Natural killer cell (primary cell): ENCODE results near the gene MTARC2. TPM values are rescaled to one million over a fixed set of nuclear protein-coding genes. Genes with fewer than 3 reads are reported as not detected.
A peak's percentile ranks its signal among the peaks of the same experiment; 100 is the strongest.
"Not testable (repeated sequence)": the region's sequence is repeated elsewhere in the genome, so short reads cannot be mapped to it uniquely, and the experiment has no call there.

Experiments used
- ATAC-seq, 3 donors: fragments of 150-1000 bp in 2 of 3; fragments of 200-7000 bp in 1 of 3; cut with Tn5 transposase; 1 replicate in 1 of 3; 2 replicates in 2 of 3; pipeline ENCODE4 v1.10.0; 2021; ENCODE audit warnings: mild to moderate bottlenecking in 2 of 3, moderate library complexity in 2 of 3
- DNase-seq, 2 donors: peaks; one replicate each; pipeline versions ENCODE4 v3.0.0 to v3.0.0-alpha.2; 2013 to 2021; ENCODE audit warnings: mixed read lengths in 1 of 2
- H3K27ac ChIP-seq: one replicate; pipeline ENCODE4 v1.5.1; 2013; ENCODE audit warnings: mild to moderate bottlenecking, low read length
- H3K27me3 ChIP-seq: one replicate; pipeline ENCODE4 v1.6.1; 2013; ENCODE audit warnings: low read length; ENCODE audit not compliant: control insufficient read depth, insufficient read depth
- H3K36me3 ChIP-seq: one replicate; pipeline ENCODE4 v1.6.1; 2013; ENCODE audit warnings: low read length; ENCODE audit not compliant: control insufficient read depth, insufficient read depth
- H3K4me1 ChIP-seq: one replicate; pipeline ENCODE4 v1.6.1; 2013; ENCODE audit warnings: low read length; ENCODE audit not compliant: control insufficient read depth, insufficient read depth
- H3K4me3 ChIP-seq: one replicate; pipeline ENCODE4 v1.5.1; 2013; ENCODE audit warnings: low read length
- H3K9me3 ChIP-seq: one replicate; pipeline ENCODE4 v1.6.1; 2013; ENCODE audit warnings: low read length; ENCODE audit not compliant: control insufficient read depth, insufficient read depth
- H3K27ac Mint-ChIP-seq, 2 donors: one replicate each; pipeline ENCODE4 v1.8.0; 2022; ENCODE audit warnings: mild to moderate bottlenecking in 2 of 2, mixed read lengths in 2 of 2, moderate library complexity in 1 of 2
- H3K27me3 Mint-ChIP-seq, 2 donors: one replicate each; pipeline ENCODE4 v1.8.0; 2022; ENCODE audit warnings: low read depth in 2 of 2, mixed read lengths in 2 of 2
- H3K36me3 Mint-ChIP-seq: one replicate; pipeline ENCODE4 v1.8.0; 2022; ENCODE audit warnings: mixed read lengths
- H3K4me1 Mint-ChIP-seq, 2 donors: one replicate each; pipeline ENCODE4 v1.8.0; 2022; ENCODE audit warnings: mixed read lengths in 2 of 2
- H3K4me3 Mint-ChIP-seq: one replicate; pipeline ENCODE4 v1.8.0; 2022; ENCODE audit warnings: mild to moderate bottlenecking, moderate library complexity, mixed read lengths
- H3K9me3 Mint-ChIP-seq, 2 donors: one replicate each; pipeline ENCODE4 v1.8.0; 2022; ENCODE audit warnings: mixed read lengths in 2 of 2
- WGBS: methylation state at CpG from one replicate; pipeline ENCODE4 v1.1.7; 2013; ENCODE audit warnings: missing lambda C conversion rate; ENCODE audit not compliant: insufficient coverage; 5-methylcytosine and 5-hydroxymethylcytosine counted together
- intact Hi-C: fragments of 100-400 bp; cut with micrococcal nuclease; formaldehyde crosslinking; loops from one replicate; pipeline ENCODE4 v1.14.2; 2022
- total RNA-seq, 4 donors: library from RNA; stranded (reverse); fragments of 120-200 nt in 1 of 4; gene quantifications; one replicate each; pipeline versions ENCODE4 v1.2.3 to v1.2.4, GENCODE V29; 2013 to 2022
- TF ChIP-seq, protein P1 (sequence below): fragments of 200-600 bp; IDR thresholded peaks from one replicate; pipeline ENCODE4 v1.8.0; 2022; ENCODE audit warnings: antibody characterized with exemption

Gene MTARC2
- total RNA-seq, 3 donors from 2014 or later (not counting 1 experiment from before 2014, with no cell fraction given): 0.33 to 1.7 (median 0.45) TPM

DNA sequence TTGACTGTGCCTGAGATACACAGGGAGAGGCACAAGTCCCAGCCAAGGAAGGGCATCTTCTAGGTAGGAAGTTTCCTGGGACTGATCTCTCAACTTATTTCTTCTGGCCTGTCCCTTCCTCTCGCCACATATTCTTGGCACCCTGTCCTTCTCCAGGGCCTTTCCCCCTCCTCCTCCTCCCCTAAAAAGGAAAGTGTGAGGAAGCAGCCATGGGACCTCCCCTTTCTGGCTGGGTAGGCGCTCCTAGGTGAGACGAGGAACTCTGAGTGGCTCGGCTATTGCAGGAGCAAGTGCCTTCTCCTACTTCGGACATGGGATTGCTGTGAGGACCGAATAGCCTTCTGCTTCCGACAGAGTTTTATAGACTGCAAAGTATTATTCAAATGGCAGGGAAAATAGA is 15.5 kb upstream of the MTARC2 start:
- Mint-ChIP-seq H3K27me3 (peaks cover 5 to 12% of the 10 kb centered on the region in 2 donors), H3K4me3 (peak overlapping the region; percentile 41), H3K9me3 (no peaks in the 10 kb centered on the region), H3K36me3 (no peaks in the 10 kb centered on the region), H3K27ac (peak overlapping the region; percentile 24 to 71), H3K4me1 (peaks cover 9 to 10% of the 10 kb centered on the region in 2 donors)
- H3K36me3 ChIP-seq: no peaks in the 10 kb centered on the region
- ATAC-seq: no peak
- TF ChIP-seq, protein P1, sequence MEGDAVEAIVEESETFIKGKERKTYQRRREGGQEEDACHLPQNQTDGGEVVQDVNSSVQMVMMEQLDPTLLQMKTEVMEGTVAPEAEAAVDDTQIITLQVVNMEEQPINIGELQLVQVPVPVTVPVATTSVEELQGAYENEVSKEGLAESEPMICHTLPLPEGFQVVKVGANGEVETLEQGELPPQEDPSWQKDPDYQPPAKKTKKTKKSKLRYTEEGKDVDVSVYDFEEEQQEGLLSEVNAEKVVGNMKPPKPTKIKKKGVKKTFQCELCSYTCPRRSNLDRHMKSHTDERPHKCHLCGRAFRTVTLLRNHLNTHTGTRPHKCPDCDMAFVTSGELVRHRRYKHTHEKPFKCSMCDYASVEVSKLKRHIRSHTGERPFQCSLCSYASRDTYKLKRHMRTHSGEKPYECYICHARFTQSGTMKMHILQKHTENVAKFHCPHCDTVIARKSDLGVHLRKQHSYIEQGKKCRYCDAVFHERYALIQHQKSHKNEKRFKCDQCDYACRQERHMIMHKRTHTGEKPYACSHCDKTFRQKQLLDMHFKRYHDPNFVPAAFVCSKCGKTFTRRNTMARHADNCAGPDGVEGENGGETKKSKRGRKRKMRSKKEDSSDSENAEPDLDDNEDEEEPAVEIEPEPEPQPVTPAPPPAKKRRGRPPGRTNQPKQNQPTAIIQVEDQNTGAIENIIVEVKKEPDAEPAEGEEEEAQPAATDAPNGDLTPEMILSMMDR: no peak
- intact Hi-C loops: loop anchor here (1.0 to 5.0 kb wide), 3 partner anchors 42 to 515 kb away; partner anchors contain the start of gene C1orf115
- no peak for DNase-seq
- H3K9me3 ChIP-seq: no peaks in the 10 kb centered on the region
- peaks cover 8% of the 10 kb centered on the region for H3K4me1 ChIP-seq
- no peak overlapping the region for H3K4me3 ChIP-seq
- no peaks in the 10 kb centered on the region for H3K27me3 ChIP-seq
- no peak overlapping the region for H3K27ac ChIP-seq
- WGBS: 75% methylated on average over 5 of the region's 7 CpGs

DNA sequence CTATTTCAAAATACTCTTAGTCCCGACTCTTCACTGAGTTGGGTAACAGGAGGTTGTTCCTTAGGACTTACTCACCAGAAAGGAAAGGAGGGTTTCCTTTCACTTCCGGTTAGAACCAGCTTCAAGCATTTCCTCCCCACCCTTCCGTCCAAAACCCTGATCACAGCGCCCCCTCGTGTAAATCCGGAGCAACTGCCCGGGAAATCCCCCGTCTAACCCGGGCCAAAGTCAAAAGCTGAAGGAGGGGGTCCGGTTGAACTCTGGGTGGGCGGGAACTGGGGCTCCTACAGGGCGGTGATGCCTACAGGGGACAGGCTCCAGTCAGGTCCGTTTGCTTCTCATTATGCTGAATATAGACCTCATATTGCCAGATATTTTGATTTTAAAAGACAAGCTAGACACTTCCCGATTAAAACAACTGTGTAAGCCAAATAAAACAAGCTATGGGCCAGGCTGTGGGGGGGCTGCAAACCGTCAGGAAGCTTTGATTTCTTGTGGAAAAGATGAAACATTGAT is 15.0 kb upstream of the MTARC2 start:
- peak; percentile 68 to 84 for DNase-seq
- Mint-ChIP-seq H3K4me3 (peak overlapping the region; percentile 78), H3K4me1 (peaks cover 9 to 10% of the 10 kb centered on the region in 2 donors), H3K9me3 (no peaks in the 10 kb centered on the region), H3K27me3 (peaks cover 5 to 17% of the 10 kb centered on the region in 2 donors), H3K27ac (peak overlapping the region; percentile 24 to 71), H3K36me3 (no peaks in the 10 kb centered on the region)
- peaks cover 8% of the 10 kb centered on the region for H3K4me1 ChIP-seq
- ATAC-seq: peak; percentile 91 to 97 (median 97)
- intact Hi-C loops: loop anchor here (1.0 to 5.0 kb wide), 3 partner anchors 43 to 516 kb away; partner anchors contain the start of gene C1orf115
- no peak overlapping the region for H3K27ac ChIP-seq
- WGBS: 3% methylated on average over 13 of the region's 15 CpGs
- H3K4me3 ChIP-seq: no peak overlapping the region
- no peaks in the 10 kb centered on the region for H3K36me3 ChIP-seq
- no peaks in the 10 kb centered on the region for H3K27me3 ChIP-seq
- TF ChIP-seq, protein P1: peak; percentile 78
- H3K9me3 ChIP-seq: no peaks in the 10 kb centered on the region

DNA sequence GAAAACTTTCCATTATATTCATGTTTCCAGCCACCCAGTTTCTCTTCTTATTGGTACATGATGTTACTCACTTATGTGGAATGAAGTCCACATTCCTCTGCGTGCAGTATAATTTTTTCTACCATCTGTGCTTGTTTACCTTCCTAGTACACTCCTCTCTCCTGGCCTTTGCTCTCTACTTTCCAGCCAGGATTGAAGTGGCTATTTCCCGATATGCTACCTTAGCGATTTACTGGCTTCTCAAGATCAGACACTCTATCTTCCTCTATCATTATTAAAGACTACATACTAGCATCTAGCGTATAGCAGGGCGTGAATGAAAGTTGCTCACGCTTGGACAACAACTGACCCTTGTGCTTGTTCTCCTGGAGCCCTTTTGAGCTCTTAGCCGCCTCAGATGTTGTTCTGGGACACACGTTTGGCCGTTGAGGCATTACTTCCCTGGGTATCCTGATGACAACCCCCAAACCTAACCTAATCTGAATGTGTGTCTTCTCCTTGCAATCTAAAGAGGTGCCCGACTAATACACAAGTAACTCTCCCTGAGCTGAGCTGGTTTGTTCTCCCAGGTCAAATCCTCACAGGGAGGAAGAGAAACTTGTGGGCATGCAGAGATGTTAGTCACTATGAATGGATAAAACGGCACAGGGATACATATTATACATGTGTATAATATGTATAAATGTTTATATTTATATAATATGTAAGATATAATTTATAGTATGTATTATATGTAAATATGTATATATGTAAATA is 13.4 kb upstream of the MTARC2 start:
- Histone ChIP-seq H3K4me3 (no peak overlapping the region), H3K9me3 (no peaks in the 10 kb centered on the region), H3K4me1 (peaks cover 8% of the 10 kb centered on the region), H3K27ac (no peak overlapping the region), H3K36me3 (no peaks in the 10 kb centered on the region), H3K27me3 (no peaks in the 10 kb centered on the region)
- Mint-ChIP-seq H3K4me3 (no peak overlapping the region), H3K27me3 (peaks cover 9 to 30% of the 10 kb centered on the region in 2 donors), H3K9me3 (no peaks in the 10 kb centered on the region), H3K4me1 (peaks cover 9 to 10% of the 10 kb centered on the region in 2 donors), H3K36me3 (no peaks in the 10 kb centered on the region), H3K27ac (no peak overlapping the region)
- DNase-seq (no peak), ATAC-seq (no peak)
- 91% methylated on average over 9 of the region's 11 CpGs for WGBS
- TF ChIP-seq, protein P1: no peak
- intact Hi-C loops: loop anchor here (5.0 kb wide), 2 partner anchors 437 to 517 kb away; no protein-coding TSS in a partner anchor

DNA sequence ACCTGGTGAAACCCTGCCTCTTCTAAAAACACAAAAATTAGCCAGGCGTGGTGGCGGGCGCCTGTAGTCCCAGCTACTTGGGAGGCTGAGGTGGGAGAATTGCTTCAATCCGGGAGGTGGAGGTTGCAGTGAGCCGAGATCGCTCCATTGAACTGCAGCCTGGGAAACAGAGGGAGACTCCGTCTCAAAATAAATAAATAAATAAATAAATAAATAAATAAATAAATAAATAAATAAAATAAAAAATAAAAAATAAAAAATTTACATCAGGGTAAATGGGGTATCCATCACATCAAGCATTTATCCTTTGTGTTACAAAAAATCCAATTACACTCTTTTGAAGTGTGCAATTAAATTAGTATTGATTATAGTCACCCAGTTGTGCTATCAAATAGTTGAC is 11.8 kb upstream of the MTARC2 start:
- peaks cover 23 to 45% of the 10 kb centered on the region in 2 donors for H3K27me3 Mint-ChIP-seq
- intact Hi-C loops, H3K27ac ChIP-seq, H3K4me3 Mint-ChIP-seq, H3K9me3 Mint-ChIP-seq, H3K9me3 ChIP-seq, H3K36me3 Mint-ChIP-seq, H3K27ac Mint-ChIP-seq, H3K27me3 ChIP-seq, ATAC-seq, H3K36me3 ChIP-seq, DNase-seq, H3K4me1 ChIP-seq, H3K4me3 ChIP-seq: not testable (repeated sequence)
- 96% methylated on average over 4 of the region's 7 CpGs for WGBS
- H3K4me1 Mint-ChIP-seq: peaks cover 9 to 10% of the 10 kb centered on the region in 2 donors
